Tibial nerve (tissue), 4 donors: ENCODE measurements around the gene KIAA1217.

Source experiments
- CTCF ChIP-seq, 5 experiments: fragments of 200-600 bp in 3 of 5; fragments of 450-650 bp in 2 of 5; sonication (generic) in 3 of 5; IDR thresholded peaks; one replicate each; pipeline ENCODE4 v1.5.1; 2016 to 2019; ENCODE audit warnings: antibody characterized with exemption in 5 of 5, mild to moderate bottlenecking in 3 of 5, moderate library complexity in 2 of 5
- EP300 ChIP-seq, 2 donors: sonication (generic); formaldehyde crosslinking; IDR thresholded peaks; one replicate each; pipeline ENCODE4 v1.6.1; 2017; ENCODE audit warnings: antibody characterized with exemption in 2 of 2, mild to moderate bottlenecking in 1 of 2

GRCh38 chr10:24556750-24557742, 348.1 kb downstream of the KIAA1217 start:
- TF ChIP-seq EP300 (IDR thresholded peaks at IDR 0.05) (no peak), CTCF (IDR thresholded peaks at IDR 0.05) (peak; percentile 46 to 71 (median 64))
